LHCN-M2 (cell line): ENCODE measurements around the gene SACM1L. TPM values are rescaled to one million over a fixed set of nuclear protein-coding genes. Genes with fewer than 3 reads are reported as not detected.
A peak's percentile ranks its signal among the peaks of the same experiment; 100 is the strongest.
"Not testable (repeated sequence)": the region's sequence is repeated elsewhere in the genome, so short reads cannot be mapped to it uniquely, and the experiment has no call there.

Experiments used
- DNase-seq: peaks from one replicate; pipeline ENCODE4 v3.0.0-alpha.2; 2012; ENCODE audit warnings: low read depth
- total RNA-seq: library from RNA; depleted of rRNA; stranded (reverse); fragments of >200 nt; gene quantifications from 2 replicates; pipeline ENCODE4 v1.2.3, GENCODE V29; 2014

The SACM1L gene
- total RNA-seq, 1 experiment from 2014 or later = 64.5 TPM

DNA sequence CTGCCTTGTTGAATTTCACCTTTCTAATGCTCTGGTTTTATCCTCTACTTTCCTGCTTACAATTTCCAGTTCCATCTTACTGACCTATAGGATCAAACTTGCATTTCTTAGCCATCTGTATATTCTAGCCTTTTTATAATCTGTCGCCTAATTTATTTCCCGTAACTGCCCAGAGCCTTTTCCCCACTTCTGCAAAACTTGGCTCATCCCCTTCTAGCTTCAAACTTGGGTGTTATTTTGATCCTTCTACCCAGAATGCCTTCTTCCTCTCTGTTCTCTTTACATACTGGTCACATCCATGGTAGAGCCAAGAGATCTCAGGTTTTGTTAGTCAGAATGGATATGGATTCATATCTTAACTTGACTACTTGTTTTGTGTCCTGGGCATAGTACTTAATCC, 2.6 kb downstream of the SACM1L start:
- DNase-seq = no peak

- no peak for DNase-seq
Measured at GRCh38 chr3:45692866-45693265, 3.7 kb downstream of the SACM1L start.

DNA sequence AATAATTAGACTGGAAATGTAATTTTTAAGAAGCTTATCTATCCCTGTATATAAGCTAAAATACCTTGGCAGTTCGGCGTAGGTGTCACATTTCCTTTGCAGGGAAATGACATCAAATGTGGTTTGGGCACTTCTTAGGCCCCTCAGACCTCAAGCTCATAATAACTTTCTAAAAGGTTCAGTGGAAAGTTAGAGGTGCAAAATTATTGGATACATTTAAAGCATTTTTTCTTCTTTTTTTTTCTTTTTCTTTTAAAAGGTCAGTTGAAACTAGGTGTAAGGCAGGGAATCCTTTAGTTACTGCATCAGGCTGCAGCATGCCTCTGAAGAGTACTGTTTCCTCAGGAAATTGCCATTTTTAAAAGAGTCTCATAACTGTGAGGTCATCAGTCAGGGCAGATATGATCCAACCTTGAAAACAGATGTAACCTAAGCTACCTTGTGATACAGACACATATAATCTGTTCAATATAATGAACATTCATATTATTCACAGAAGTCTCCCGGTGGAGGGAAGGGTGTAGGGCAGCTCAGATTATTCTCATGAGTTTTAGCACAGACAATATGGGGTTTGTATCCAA, 4.8 kb downstream of the SACM1L start:
- no peak for DNase-seq

DNA sequence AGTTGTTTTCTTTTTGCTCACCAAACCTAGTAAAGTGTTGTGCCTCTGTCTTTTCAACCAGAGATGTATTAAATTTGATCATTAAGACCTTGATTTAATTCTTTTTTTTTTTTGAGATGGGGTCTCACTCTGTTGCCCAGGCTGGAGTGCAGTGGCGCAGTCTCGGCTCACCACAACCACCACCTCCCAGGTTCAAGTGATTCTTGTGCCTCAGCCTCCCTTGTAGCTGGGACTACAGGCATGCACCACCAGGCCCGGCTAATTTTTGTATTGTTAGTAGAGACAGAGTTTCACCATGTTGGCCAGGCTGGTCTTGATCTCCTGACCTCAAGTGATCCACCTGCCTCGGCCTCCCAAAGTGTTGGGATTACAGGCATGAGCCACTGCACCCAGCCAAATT, 6.0 kb downstream of the SACM1L start:
- DNase-seq = not testable (repeated sequence)

- DNase-seq = no peak
Measured at GRCh38 chr3:45700570-45701073, 11.4 kb downstream of the SACM1L start.

- DNase-seq = peak; percentile 34
Measured at GRCh38 chr3:45701172-45701867, 12.1 kb downstream of the SACM1L start.

DNA sequence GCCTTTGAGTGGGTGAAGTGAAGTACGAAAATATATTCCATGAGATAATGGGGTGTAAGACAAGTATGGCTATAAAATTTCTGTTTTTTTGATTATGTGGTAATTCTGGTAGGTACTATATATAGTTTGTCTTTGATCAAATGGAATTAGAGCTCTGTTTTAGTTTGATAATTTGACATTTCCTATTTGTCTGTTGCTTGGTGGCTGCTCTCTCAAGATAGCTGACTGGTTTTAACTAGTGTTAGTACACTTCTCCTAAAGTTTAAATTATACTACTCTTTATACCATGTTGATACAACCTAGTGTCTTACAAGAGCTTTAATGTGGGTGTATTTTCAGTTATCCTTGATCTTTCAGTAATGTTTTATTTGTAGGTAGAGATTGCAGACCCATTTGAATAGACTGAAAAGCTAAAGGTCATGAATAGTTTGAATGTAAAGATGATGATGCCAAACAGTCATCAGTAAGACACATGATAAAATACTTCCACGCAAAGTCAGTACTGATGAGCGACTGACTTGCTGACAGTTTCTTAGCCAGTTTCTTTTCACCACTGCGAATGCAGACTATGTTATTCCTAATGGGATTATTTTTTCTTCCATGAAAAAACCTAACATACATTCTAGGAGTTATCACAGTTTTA, 15.2 kb downstream of the SACM1L start:
- DNase-seq = no peak

GRCh38 chr3:45705839-45706808, 16.9 kb downstream of the SACM1L start:
- DNase-seq = no peak

DNA sequence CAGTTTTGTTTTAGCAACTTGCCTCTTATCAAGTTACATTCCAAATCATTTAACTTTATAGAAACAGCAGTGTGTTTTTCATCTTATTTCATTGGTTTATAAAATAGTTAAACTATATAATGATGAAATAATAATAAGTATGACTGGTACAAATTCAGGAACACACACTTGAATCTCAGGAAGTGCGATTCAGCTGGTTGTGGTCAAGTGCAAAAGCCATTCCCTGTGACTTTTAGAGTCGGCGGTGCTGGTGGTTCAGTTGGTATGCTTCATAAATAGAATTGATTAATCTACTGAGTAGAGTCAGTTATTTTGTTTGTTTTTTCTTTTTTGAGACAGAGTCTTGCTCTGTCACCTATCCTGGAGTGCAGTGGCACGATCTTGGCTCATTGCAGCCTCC, 22.7 kb downstream of the SACM1L start:
- no peak for DNase-seq

GRCh38 chr3:45712434-45713110, 23.4 kb downstream of the SACM1L start:
- DNase-seq = no peak

- DNase-seq = peak; percentile 38
Measured at GRCh38 chr3:45715945-45716344, 26.7 kb downstream of the SACM1L start.

DNA sequence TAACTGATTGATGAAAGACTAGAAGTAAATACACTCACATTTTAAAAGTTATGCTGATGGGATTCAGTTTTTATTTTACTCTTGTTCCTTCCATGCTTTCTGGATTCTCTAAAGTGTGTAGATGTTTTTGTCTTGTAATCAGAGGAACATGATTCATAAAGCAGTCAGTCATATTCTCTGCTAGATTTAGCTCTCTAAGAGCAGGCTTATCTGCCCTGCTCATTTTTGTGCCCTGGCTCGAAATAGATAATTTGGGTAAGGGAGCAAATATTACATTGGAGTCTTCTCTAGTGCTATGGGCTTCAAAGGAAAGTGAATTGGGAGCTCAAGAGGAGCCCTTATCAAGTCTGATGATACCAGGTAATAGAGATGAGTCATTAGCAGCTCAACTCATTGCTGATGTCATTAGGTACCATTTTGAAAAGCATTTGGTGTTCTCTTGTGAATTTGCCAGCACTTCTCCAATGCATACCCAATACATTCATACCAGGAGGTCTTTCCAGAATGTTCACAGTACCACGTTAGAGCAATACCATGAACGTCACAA, 27.7 kb downstream of the SACM1L start:
- DNase-seq = no peak

GRCh38 chr3:45719655-45720487, 30.7 kb downstream of the SACM1L start:
- no peak for DNase-seq

DNA sequence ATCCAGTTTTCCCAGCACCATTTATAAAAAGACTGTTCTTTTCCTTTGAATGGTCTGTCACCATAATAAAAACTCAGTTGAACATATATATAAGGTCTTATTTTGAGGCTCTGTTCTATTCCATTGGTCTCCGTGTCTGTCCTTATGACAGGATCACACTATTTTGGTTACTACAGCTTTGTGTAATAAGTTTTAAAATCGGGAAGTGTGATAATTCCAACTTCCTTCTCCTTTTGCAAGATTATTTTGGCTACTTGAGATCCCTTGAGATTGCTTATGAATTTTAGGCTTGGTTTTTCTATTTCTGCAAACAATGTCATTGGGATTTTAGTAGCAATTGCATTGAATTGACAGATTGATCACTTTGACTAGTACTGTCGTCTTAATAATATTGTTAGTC, 35.7 kb downstream of the SACM1L start:
- no peak for DNase-seq

- no peak for DNase-seq
Measured at GRCh38 chr3:45729614-45730013, 40.4 kb downstream of the SACM1L start.

DNA sequence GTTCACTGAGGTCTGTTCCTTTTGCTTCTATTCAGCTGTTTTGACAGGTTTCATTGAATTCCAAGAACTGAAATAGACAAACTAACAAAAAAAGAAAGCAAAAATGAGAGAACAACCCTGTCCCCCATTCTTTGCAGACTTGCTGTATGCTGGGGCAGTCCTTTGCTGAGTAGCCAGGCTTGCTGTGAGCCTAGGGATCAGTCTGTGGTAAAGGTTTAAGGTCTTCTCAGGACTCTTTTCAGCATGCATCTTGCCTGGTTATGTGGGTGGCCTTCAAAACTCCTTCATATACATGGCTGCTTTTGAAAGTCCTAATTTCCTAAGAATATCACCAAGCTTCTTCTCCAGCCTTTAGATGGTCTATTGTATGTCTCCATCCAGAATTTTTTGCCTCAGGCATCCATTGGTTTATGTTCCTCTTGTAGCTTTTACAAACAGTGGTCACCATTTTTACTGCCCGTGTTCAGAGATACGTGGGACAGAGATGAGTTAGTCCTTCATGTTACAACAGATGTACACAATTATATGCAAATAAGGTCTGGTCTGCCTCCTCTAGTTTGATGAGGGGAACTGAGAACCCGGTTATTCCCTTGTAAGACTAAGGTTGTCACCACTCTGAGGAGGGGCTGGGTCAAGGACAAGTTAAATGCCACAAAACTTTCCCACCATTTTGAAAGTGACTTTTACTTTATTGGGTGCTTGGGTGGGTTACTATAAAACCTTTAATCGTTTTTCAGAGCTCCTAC, 41.4 kb downstream of the SACM1L start:
- DNase-seq = no peak

- DNase-seq = no peak
Measured at GRCh38 chr3:45736707-45737106, 47.5 kb downstream of the SACM1L start.

- DNase-seq = no peak
Measured at GRCh38 chr3:45737234-45737633, 48.0 kb downstream of the SACM1L start.

GRCh38 chr3:45739991-45740390, 50.8 kb downstream of the SACM1L start:
- no peak for DNase-seq
